ENCODE measurements around the gene SLC6A4. TPM values are rescaled to one million over a fixed set of nuclear protein-coding genes. Genes with fewer than 3 reads are reported as not detected.
"Not testable (repeated sequence)": the region's sequence is repeated elsewhere in the genome, so short reads cannot be mapped to it uniquely, and the experiment has no call there.

SLC6A4 gene
- total RNA-seq, 2 experiments from 2014 or later = not detected

DNA sequence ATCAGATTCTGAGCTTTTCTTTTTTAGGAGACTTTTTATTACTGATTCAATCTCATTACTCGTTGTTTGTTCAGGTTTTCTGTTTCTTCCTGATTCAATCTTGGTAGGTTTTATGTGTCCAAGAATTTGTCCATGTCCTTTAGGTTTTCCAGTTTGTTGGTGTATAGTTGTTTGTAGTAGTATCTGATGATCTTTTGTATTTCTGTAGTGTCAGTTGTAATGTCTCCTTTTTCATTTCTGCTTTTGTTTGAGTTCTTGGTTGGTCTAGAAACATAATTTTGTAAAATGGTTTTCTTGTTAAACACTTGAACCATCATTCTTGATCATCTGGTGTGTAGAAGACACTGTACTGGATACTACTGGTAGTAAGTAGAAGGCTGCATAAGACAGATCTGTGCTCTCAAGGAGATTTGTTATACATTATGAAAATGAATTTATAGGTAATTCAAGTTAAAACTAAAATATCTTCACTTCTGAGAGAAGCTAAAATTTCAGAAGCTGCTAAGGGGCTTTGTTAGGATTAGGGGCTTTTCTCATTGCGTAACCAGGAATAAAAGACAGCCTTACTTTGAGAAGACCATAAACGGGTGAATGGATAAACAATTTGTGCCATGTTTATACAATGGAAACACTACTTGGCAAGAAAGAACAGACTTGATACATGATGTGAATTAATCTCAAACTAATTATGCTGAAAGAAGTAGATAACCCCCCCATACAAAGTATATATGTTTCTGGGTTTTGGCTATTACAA lies 74.9 kb downstream of the SLC6A4 start:
- CTCF ChIA-PET = interaction anchor here (1.5 kb wide), 1 partner anchor 56 kb away, joined by 5 read pairs; no protein-coding TSS in a partner anchor
- H3K9me3 Mint-ChIP-seq = peaks cover 10% of the 10 kb centered on the region
- H3K4me1 Mint-ChIP-seq (ENCODE audit: low read depth) = peaks cover 34% of the 10 kb centered on the region
- no peak overlapping the region for H3K4me3 Mint-ChIP-seq
- no peak overlapping the region for H3K27ac Mint-ChIP-seq
- intact Hi-C loops (cut with micrococcal nuclease) = loop anchor here (10.0 kb wide), 1 partner anchor 56 kb away; no protein-coding TSS in a partner anchor
- H3K36me3 Mint-ChIP-seq = peaks cover 46% of the 10 kb centered on the region
- POLR2A ChIA-PET = no interaction called here
- DNase-seq = no peak
- no peaks in the 10 kb centered on the region for H3K27me3 Mint-ChIP-seq

DNA sequence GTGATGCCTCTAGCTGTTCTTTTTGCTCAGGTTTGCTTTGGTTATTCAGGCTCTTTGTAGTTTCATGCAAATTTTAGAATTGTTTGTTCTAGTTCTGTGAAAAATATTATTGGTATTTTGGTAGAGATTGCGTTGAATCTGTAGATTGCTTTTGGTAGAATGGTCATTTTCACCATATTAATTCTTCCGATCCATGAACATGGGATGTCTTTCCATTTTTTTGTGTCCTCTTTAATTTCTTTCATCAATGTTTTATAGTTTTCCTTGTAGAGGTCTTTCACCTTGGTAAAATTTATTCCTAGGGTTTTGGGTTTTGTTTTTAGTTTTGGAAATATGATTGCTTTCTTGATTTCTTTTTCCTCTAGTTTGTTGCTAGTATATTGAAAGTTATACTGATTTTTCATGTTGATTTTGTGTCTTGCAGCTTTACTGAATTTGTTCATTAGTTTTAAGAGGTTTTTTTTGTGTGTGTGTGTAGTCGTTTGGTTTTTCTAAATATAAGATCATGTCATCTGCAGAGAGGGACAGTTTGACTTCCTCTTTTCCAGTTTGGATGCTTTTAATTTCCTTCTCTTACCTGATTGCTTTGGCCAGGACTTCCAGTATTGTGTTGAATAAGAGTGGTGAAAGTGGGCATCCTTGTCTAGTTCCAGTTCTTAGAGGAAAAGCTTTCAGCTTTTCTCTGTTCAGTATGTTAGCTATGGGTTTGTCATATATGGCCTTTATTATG lies 76.4 kb downstream of the SLC6A4 start:
- no peak for DNase-seq
- Mint-ChIP-seq H3K27me3 (no peaks in the 10 kb centered on the region), H3K9me3 (peaks cover 10% of the 10 kb centered on the region), H3K4me3 (no peak overlapping the region), H3K4me1 (ENCODE audit: low read depth) (peaks cover 30% of the 10 kb centered on the region), H3K27ac (no peak overlapping the region), H3K36me3 (peaks cover 48% of the 10 kb centered on the region)
- POLR2A ChIA-PET = no interaction called here
- CTCF ChIA-PET = no interaction called here
- intact Hi-C loops (cut with micrococcal nuclease) = no loop called here

DNA sequence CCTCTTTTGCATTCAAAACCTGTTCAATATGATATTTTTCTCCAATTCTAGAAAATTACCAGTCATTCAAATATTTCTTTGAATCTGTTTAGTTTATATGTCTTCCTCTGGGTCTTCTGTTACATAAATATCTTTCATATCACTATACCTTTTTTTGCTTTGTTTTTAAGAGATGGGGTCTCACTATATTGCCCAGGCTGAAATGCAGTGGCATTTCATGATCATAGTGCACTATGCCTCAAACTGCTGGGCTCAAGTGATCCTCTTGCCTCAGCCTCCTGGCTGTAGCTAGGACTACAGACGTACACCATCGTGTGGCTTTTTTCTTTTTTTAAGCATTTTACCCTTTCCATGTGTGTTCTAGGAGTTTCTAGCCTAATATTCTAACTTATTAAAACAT lies 80.1 kb downstream of the SLC6A4 start:
- H3K36me3 Mint-ChIP-seq = peaks cover 50% of the 10 kb centered on the region
- H3K27me3 Mint-ChIP-seq = no peaks in the 10 kb centered on the region
- H3K4me1 Mint-ChIP-seq (ENCODE audit: low read depth) = peaks cover 28% of the 10 kb centered on the region
- intact Hi-C loops (cut with micrococcal nuclease) = no loop called here
- DNase-seq = no peak
- H3K9me3 Mint-ChIP-seq = peaks cover 7% of the 10 kb centered on the region
- CTCF ChIA-PET = interaction anchor here (0.6 kb wide), 1 partner anchor 14 kb away, joined by 3 read pairs; no protein-coding TSS in a partner anchor
- no peak overlapping the region for H3K27ac Mint-ChIP-seq
- no peak overlapping the region for H3K4me3 Mint-ChIP-seq
- POLR2A ChIA-PET = no interaction called here

DNA sequence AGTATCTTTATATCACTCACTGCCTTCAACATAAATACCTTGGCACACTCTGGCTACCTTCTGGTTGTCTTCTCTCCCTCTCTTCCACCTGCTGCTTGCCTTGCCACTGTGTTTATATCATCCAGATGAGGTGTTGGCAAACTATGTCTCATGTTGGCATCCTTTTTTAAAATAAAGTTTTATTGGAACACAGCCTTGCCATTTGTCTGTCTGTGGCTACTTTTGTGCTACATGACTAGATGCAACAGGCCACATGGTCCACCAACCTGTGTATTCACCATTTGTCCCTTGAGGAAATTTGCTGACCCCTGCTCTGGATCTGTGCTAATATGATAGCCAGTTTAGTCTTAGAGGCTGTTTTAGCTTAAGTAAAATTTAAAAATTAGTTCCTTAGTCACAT lies 82.0 kb downstream of the SLC6A4 start:
- H3K27ac Mint-ChIP-seq = no peak overlapping the region
- no peak overlapping the region for H3K4me3 Mint-ChIP-seq
- DNase-seq = no peak
- peaks cover 14% of the 10 kb centered on the region for H3K4me1 Mint-ChIP-seq (ENCODE audit: low read depth)
- ChIA-PET POLR2A (no interaction called here), CTCF (no interaction called here)
- no peaks in the 10 kb centered on the region for H3K27me3 Mint-ChIP-seq
- no peaks in the 10 kb centered on the region for H3K9me3 Mint-ChIP-seq
- H3K36me3 Mint-ChIP-seq = peaks cover 33% of the 10 kb centered on the region
- intact Hi-C loops (cut with micrococcal nuclease) = no loop called here

DNA sequence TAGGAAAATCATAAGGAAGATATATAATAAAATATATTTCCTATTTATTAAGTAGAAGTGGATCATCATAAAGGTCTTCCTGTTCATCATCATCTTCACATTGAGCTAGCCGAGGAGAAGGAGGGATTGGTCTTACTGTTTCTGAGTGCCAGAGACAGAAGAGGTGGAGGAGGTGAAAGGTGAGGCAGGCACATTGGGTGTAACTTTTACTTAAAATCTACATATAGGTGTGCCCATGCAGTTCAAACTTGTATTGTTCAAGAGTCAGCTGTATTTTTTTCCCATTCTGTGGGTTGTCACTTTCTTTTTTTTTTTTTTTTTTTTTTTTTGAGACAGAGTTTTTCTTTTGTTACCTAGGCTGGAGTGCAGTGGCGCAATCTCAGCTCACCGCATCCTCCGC lies 84.0 kb downstream of the SLC6A4 start:
- intact Hi-C loops (cut with micrococcal nuclease) = no loop called here
- no peak for DNase-seq
- no peaks in the 10 kb centered on the region for H3K9me3 Mint-ChIP-seq
- no peak overlapping the region for H3K4me3 Mint-ChIP-seq
- H3K36me3 Mint-ChIP-seq = peaks cover 19% of the 10 kb centered on the region
- no peak overlapping the region for H3K27ac Mint-ChIP-seq
- POLR2A ChIA-PET = interaction anchor here (0.6 kb wide), 1 partner anchor 176 kb away, joined by 3 read pairs; no protein-coding TSS in a partner anchor
- CTCF ChIA-PET = interaction anchor here (0.9 to 1.7 kb wide), 2 partner anchors 11 to 58 kb away, joined by 4 to 6 read pairs; no protein-coding TSS in a partner anchor
- peaks cover 10% of the 10 kb centered on the region for H3K4me1 Mint-ChIP-seq (ENCODE audit: low read depth)
- no peaks in the 10 kb centered on the region for H3K27me3 Mint-ChIP-seq

DNA sequence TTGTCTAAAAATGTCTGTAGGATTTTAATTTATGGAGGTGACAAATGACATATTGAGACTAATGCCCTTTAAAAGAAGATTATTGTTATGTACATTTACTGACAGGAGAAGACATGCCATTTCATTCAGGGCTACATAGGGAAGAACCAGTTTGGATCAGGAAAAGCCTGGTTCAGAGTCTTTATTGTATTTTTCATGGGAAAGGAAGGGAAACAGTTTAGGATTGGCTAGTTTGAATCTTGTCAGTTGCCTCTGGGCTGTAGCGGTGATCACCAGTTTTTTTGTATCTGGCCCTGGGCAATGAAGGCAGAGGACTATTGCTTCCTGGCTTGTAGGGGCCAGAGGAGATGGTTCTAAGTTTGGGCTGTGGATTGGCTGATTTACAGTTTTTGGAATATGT lies 87.1 kb downstream of the SLC6A4 start:
- no peak overlapping the region for H3K4me3 Mint-ChIP-seq
- H3K27ac Mint-ChIP-seq = no peak overlapping the region
- no peak for DNase-seq
- POLR2A ChIA-PET = no interaction called here
- H3K9me3 Mint-ChIP-seq = no peaks in the 10 kb centered on the region
- peaks cover 11% of the 10 kb centered on the region for H3K36me3 Mint-ChIP-seq
- intact Hi-C loops (cut with micrococcal nuclease) = no loop called here
- H3K27me3 Mint-ChIP-seq = no peaks in the 10 kb centered on the region
- peaks cover 10% of the 10 kb centered on the region for H3K4me1 Mint-ChIP-seq (ENCODE audit: low read depth)
- CTCF ChIA-PET = interaction anchor here (1.2 kb wide), 2 partner anchors 44 to 188 kb away, joined by 3 to 4 read pairs; no protein-coding TSS in a partner anchor

DNA sequence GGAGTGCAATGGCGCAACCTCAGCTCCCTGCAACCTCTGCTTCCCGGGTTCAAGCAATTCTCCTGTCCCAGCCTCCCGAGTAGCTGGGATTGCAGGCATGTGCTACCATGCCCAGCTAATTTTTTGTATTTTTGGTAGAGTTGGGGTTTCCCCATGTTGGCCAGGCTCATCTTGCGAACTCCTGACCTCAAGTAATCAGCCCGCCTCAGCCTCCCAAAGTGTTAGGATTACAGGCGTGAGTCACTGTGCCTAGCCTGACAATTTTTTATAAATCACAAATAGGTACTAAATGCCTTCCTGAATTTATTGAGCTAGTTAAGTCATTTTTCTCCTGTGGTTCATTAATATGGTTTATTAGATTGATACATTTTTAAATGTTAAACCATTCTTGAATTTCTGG lies 87.6 kb downstream of the SLC6A4 start:
- H3K9me3 Mint-ChIP-seq; H3K4me1 Mint-ChIP-seq (ENCODE audit: low read depth); intact Hi-C loops (cut with micrococcal nuclease); H3K27ac Mint-ChIP-seq; H3K27me3 Mint-ChIP-seq; POLR2A ChIA-PET; H3K36me3 Mint-ChIP-seq; H3K4me3 Mint-ChIP-seq: not testable (repeated sequence)
- DNase-seq = peak; percentile 22
- CTCF ChIA-PET = interaction anchor here (1.2 kb wide), 2 partner anchors 43 to 189 kb away, joined by 3 to 4 read pairs; no protein-coding TSS in a partner anchor

Other genes with a start within 250 kb of the SLC6A4 start
- gene NSRP1, start 118.9 kb downstream of the SLC6A4 start, total RNA-seq = 10 to 100 TPM; 24.3 to 26.5 TPM
- 10 to 100 TPM; 47.0 to 49.6 TPM for gene BLMH, start 56.2 kb upstream of the SLC6A4 start, total RNA-seq
- gene TMIGD1, start 98.4 kb upstream of the SLC6A4 start, total RNA-seq = not detected
- 10 to 100 TPM; 34.1 to 34.3 TPM for gene CPD, start 143.2 kb upstream of the SLC6A4 start, total RNA-seq
- gene GOSR1, start 241.7 kb upstream of the SLC6A4 start, total RNA-seq = 10 to 100 TPM; 39.0 to 39.9 TPM